HuH-7 (cell line): ENCODE measurements around the gene ABTB1.
"Not testable (repeated sequence)": the region's sequence is repeated elsewhere in the genome, so short reads cannot be mapped to it uniquely, and the experiment has no call there.

Experiments
- DNase-seq: peaks from one replicate; pipeline ENCODE4 v3.0.0; 2011; ENCODE audit warnings: low spot score

The ABTB1 gene

GRCh38 chr3:127704840-127705239 is 32.1 kb downstream of the ABTB1 start:
- not testable (repeated sequence) for DNase-seq

- DNase-seq: no peak
These were observed 33.6 kb downstream of the ABTB1 start for GRCh38 chr3:127706312-127706711.

- no peak for DNase-seq
These were observed 34.1 kb downstream of the ABTB1 start for GRCh38 chr3:127706785-127707351.

DNA sequence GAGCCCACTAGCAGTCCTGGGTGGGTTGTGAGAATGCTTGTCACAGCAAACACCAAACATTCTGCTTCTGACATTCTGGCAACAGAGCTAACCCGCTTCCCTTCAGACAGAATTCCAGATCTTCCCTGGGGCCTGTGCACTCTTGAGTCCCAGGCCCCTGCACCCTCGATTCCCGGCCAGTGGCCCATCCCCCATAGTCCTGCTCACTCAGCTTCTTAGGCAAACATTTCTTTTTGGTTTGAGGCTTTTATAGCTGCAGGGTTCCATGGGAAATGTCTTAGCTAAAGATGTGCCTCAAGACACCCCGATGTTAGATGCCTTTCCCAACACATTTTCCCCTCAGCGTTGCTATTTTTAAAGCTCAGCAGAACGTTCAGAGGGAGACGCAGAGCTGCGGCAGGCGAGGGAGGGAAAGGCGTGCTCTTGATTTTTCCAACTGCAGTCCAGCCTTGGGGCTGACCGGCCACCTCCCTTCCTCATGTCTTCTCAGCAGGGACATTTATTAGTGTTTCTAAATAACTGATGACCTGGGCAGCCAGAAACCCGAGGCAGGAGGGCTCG is 35.2 kb downstream of the ABTB1 start:
- DNase-seq: no peak

DNA sequence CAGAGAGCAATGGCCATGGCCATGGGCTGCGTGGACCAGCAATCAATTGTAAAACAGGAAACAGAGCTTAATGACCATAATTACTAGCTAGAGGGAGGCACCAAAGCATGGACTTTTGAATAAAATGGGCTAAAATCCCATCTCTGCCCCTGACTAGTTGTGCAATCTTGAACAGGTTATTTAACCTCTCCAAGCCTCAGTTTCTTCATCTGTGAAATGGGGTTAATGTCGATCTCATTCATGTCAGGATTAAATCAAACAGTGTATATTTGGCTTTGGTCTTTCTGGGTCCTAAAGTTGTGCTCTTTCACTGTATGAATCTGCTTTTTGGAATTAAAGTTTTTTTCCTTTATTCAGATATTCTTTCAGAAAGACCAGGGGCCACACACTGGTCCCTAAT is 36.1 kb downstream of the ABTB1 start:
- DNase-seq: no peak

- no peak for DNase-seq
These were observed 36.7 kb downstream of the ABTB1 start for GRCh38 chr3:127709320-127710060.

GRCh38 chr3:127710155-127710941 is 37.6 kb downstream of the ABTB1 start:
- no peak for DNase-seq

DNA sequence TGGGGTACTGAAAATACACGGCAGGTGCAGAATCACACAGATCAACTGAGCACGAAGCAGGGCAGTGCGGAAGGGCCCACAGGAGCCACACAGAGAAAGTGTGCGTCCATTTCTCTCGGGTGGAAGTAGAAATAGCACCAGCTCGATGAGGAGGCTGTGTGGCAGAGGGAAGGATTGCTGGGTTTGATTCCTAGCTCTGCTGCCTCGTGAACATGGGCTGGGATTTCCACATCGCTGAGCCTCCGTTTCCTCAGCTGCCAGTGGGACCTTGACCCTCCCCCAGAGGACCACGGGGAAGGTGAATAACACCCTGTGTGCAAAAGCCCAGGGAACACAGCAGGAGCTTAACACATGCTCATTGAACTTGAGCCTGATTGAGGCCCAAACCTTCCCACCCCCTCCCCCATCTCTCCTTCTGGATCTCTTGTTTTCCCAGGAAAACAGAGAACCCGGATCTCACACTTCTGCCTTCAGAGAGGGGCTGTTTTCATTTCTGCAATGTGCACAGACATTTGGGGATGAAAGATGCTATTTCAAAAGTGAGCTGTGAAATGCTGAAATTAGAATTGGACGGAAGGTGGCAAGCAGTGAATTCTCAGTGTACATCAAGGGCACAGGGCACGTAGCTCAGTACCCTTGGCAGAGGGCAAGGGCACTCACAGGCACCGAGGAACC is 38.4 kb downstream of the ABTB1 start:
- DNase-seq: no peak

DNA sequence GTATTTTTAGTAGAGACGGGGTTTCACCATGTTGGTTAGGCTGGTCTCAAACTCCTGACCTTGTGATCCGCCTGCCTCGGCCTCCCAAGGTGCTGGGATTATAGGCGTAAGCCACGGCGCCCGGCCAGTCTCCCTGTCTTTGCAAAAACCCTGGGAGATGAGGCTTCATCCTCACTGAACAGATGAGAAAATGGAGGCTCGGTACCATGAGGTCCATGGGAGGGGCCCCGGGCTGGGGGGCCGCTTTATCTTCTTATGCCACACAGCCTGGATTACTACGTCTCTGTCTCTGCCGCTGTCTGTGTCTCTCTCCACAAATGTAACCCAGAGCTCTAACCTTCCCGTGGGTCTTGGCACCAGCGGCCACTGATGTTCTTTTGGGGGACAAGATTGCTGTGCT is 39.1 kb downstream of the ABTB1 start:
- no peak for DNase-seq

- DNase-seq: no peak
These were observed 39.7 kb downstream of the ABTB1 start for GRCh38 chr3:127712461-127712860.

GRCh38 chr3:127712881-127713771 is 40.4 kb downstream of the ABTB1 start:
- DNase-seq: no peak

DNA sequence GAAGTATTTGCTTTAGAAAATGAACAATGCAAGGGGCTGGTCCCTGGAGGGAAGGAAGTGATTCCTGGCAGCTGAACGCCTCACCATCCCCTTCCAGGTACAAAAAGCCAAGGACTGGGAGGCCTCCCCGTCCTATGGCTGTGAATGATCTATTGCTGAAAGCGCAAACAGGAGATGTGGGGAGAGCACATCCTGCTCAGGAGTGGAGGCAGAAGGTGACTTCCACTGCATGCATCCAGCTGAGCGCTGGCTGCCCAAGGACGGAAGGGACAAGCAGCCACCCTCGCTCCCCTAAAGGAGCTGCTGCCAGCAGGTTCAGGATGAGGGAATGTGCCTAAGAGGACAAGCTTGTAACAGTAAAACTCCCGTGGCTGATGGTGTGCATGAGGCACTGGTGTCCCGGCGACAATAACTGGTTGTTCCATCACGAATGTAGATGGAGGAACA is 41.4 kb downstream of the ABTB1 start:
- no peak for DNase-seq

DNA sequence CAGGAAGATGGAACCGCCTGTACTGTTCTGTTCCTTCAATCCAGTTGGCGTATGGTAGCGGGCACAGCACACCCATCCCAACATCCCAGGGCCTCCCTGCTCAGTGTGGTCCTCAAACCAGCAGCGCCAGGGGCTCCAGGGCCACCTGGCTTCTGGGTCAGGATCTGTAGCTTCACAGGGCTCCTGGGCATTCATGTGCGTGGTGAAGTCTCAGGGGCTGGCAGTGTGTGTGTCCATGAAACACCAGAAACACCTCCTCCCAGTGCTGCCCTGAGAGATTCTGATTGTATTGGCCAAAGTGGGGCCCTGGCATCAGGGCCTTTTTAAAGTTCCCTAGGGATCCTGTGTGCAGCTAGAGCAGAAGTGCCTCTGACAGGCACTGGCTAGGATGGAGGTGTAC is 42.1 kb downstream of the ABTB1 start:
- no peak for DNase-seq

- DNase-seq: no peak
These were observed 42.8 kb downstream of the ABTB1 start for GRCh38 chr3:127715532-127715931.

- DNase-seq: no peak
These were observed 43.6 kb downstream of the ABTB1 start for GRCh38 chr3:127716384-127716783.

- no peak for DNase-seq
These were observed 44.8 kb downstream of the ABTB1 start for GRCh38 chr3:127717357-127718244.

- DNase-seq: no peak
These were observed 45.6 kb downstream of the ABTB1 start for GRCh38 chr3:127718245-127718915.

GRCh38 chr3:127718916-127719290 is 46.2 kb downstream of the ABTB1 start:
- DNase-seq: no peak

DNA sequence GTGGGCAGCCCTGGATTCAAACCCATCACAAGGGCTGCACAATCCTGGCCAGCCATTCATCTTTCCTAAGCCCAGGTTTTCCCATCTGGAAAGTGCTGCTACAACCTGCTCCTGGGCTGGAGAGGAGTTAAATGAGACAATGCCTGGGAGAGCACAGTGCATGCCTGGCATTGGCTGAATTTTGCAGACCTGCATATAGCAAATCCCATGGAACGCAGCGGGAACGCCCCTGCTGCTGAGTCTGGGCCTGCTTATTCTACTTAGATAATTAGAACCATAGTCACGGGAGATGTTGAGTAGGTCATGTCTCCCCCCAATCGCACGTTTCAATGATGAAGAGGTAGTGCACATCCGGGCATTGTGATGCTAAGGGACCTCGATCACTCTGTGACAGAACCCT is 46.6 kb downstream of the ABTB1 start:
- DNase-seq: no peak
